ENCODE data around the gene SLC2A4RG.

GRCh38 chr20:63712191-63712590 is 27.4 kb upstream of the SLC2A4RG start:
- TF ChIP-seq CTCF (conservative IDR thresholded peaks at IDR 0.05; ENCODE audit: low read depth, low read length): no peak
- TF ChIP-seq NFE2L2 (IDR thresholded peaks at IDR 0.05; ENCODE audit: low read depth, low read length): no peak
- no peak for TF ChIP-seq SMC3 (IDR thresholded peaks at IDR 0.05; ENCODE audit: low read depth, low read length)
- no peak for TF ChIP-seq RFX5 (IDR thresholded peaks at IDR 0.05; ENCODE audit: low read depth, low read length)
- TF ChIP-seq POLR2A (IDR thresholded peaks at IDR 0.05; ENCODE audit: low read depth, low read length): no peak
- TF ChIP-seq CHD1 (IDR thresholded peaks at IDR 0.05; ENCODE audit: low read depth, low read length): no peak
- TF ChIP-seq MAZ (IDR thresholded peaks at IDR 0.05; ENCODE audit: borderline replicate concordance, low read depth, low read length): no peak
- no peak for TF ChIP-seq CEBPB (IDR thresholded peaks at IDR 0.05; ENCODE audit: low read depth, low read length)
- no peak for TF ChIP-seq MAFK (IDR thresholded peaks at IDR 0.05; ENCODE audit: low read depth, low read length)

All from IMR-90 (cell line).